GM19035 (cell line): Measurements from ENCODE around the gene AMN.
"Not testable (repeated sequence)": the region's sequence is repeated elsewhere in the genome, so short reads cannot be mapped to it uniquely, and the experiment has no call there.

ENCODE experiments used
- ATAC-seq: cut with Tn5 transposase; IDR thresholded peaks from one replicate; pipeline ENCODE4 v1.9.1; 2021; ENCODE audit not compliant: unreplicated experiment

AMN gene

GRCh38 chr14:102922490-102923200 lies at the start of gene AMN:
Gene AMN, plus strand, starts transcription at chr14:102922663. Its CDS starts 26 bp downstream, at chr14:102922689.
- ATAC-seq: no peak

GRCh38 chr14:102873131-102873530 lies 49.3 kb upstream of the AMN start:
- ATAC-seq: no peak

DNA sequence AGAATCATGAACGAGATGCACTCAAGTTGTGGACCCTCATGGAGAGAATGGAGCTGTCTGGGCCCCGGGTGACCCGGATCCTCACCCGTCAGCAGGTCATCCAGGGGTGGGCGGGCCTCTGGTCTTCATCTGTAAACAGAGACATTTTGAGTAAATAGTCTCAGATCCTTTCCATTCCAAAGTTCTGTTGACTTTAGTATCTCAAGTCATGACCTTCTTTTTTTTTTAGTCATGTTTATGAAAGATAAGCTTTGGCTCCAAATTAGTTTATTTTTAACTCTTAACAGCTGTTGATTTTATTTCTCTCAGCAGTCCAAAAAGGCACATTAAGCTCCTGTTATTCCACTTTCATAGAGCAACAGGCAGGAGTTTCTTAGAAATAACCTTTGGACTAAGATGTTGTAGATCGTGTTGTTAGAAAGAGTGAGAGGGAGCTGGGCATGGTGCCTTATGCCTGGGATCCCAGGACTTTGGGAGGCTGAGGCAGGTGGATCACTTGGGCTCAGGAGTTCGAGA lies 48.9 kb upstream of the AMN start:
- ATAC-seq: no peak

DNA sequence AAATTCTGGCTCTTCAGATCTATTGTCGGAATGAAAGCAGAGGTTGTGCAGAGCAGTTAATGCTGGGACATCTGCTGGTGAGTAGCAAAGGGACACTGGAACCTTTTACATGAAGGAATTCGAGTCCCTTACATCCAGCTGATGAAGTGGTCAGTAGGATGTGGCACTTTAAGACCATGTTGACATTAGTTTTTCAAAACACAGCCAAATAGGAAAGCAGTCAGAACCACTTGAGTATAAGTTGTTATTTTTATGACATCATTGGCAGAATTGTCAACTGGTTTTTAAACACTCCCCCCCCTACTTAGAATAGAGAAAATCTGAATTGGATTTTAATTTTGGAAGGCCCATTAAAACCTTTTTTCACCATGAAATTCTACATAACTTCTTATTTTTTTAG lies 46.8 kb upstream of the AMN start:
- ATAC-seq: no peak

DNA sequence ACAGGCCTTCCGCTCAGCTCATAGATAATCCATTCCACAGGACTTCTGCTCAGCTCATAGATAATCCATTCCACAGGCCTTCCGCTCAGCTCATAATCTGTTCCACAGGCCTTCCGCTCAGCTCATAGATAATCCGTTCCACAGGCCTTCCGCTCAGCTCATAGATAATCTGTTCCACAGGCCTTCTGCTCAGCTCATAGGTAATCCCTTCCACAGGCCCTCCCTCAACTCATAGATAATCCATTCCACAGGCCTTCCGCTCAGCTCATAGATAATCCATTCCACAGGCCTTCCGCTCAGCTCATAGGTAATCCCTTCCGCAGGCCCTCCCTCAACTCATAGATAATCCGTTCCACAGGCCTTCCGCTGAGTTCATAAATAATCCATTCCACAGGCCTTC lies 45.0 kb upstream of the AMN start:
- ATAC-seq: not testable (repeated sequence)

- ATAC-seq: no peak
These were observed 44.1 kb upstream of the AMN start for GRCh38 chr14:102878174-102878969.

DNA sequence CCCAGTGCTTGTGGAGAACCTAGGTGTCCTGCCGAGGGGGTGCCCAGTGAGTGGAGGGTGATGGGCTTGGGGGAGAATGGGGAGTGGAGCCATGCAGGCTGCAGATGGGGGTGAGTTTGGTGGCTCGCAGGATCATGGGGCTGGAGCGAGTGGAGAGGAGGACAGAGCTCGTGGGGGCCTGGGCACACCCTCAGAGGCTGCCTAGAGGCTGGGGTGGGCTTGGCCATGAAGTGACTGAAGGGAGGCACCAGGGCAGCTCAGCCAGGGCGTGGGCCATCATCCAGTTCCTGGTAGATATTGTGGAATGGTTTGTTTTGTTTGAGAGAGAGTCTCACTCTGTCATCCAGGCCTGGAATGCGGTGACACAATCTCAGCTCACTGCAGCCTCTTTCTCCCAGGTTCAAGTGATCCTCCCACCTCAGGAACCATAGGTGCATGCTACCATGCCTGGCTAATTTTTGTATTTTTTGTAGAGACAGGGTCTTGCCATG lies 43.4 kb upstream of the AMN start:
- no peak for ATAC-seq

- no peak for ATAC-seq
These were observed 40.1 kb upstream of the AMN start for GRCh38 chr14:102882226-102882906.

DNA sequence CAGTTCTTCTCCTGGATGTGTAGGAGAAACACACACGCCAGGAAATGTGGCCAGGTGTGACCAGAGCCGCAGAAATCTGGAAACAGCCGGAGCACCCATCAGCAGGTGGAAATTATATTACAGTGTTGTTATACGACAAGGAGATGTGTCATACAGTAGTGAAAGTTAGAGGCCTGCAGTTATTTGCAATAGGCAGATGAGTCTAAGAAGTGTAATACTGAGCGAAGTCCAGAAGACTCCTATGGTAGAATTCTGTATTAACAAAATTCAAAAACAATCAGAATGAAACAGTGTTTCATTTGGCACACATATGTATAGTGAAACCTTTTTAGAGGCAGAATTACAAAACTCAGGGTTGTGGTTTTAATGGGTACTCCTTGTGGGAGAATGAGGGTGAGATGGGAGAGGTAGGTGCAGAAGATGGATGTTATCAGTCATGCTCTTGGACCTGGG lies 39.3 kb upstream of the AMN start:
- no peak for ATAC-seq

- no peak for ATAC-seq
These were observed 38.9 kb upstream of the AMN start for GRCh38 chr14:102883554-102883953.

DNA sequence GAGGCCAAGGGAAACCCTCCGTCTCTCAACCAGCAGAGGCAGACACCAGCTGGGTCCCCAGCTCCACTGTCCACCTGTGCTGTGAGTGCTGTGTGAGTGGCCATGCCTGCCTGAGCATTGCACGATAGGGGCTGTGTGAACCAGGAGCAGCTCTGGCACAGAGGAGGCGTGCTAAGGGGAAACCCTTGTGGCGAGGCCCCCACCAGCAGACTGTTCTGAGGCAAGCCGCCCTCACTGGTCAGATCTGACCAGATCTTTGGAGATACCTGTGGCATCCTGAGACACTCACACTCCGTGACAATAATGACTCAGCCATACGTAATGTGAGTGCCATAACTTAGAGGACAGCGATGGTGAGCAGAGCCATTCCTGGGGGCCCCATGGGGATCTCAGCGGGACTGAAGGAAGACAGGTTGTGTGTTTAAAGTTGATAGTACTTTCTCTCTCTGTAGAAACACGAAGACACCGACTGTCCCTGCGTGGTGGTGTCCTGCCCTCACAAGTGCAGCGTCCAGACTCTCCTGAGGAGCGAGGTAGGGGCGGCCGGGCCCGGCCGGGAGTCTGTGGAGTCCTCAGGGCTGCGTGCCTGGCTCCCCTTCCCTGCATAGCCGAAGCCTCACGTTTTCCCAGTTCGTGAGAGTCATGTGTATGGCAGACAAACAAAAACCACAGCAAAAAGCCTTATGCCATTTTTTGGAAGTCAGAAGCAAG lies 36.6 kb upstream of the AMN start:
- no peak for ATAC-seq

GRCh38 chr14:102888748-102889147 lies 33.7 kb upstream of the AMN start:
- ATAC-seq: no peak

- ATAC-seq: no peak
These were observed 32.8 kb upstream of the AMN start for GRCh38 chr14:102889615-102890014.

DNA sequence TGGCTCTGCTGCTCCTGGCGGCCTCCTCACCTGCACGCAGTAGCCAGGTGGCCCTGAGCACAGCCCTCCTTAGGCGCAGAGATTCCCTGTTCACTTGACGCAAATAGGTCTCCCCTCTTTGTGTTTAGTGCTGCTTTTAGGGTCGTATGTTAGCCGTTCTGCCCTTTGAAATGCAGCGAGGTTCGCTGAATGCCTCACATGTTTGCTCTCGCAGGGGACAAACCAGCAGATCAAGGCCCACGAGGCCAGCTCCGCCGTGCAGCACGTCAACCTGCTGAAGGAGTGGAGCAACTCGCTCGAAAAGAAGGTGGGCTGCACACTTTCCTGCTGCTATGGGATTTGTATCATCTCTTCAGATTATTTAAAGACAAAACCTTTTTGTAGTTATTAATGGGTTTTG lies 31.4 kb upstream of the AMN start:
- ATAC-seq: no peak

DNA sequence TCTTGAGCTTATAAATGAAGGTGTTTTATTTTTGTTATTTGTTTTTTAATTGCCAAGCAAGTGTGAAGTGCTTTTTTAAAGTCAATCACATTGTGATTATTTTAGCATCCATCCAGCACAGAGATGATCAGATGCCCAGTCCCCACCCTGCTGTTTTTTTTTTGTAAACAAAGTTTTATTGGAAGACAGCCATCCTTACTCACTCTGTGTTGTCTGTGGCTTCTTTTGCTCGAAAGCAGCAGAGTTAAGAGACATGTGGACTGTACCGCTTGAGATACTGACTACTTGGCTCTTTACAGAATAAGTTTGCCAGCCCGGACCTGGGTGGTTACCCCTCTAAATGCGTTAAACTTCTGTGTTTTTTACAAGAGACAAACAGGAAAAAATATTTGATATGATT lies 30.9 kb upstream of the AMN start:
- no peak for ATAC-seq

- ATAC-seq: no peak
These were observed 29.8 kb upstream of the AMN start for GRCh38 chr14:102892651-102893050.

- no peak for ATAC-seq
These were observed 29.0 kb upstream of the AMN start for GRCh38 chr14:102893452-102893851.

- not testable (repeated sequence) for ATAC-seq
These were observed 25.7 kb upstream of the AMN start for GRCh38 chr14:102896735-102897134.

- ATAC-seq: no peak
These were observed 25.0 kb upstream of the AMN start for GRCh38 chr14:102897299-102898027.

GRCh38 chr14:102898298-102898697 lies 24.2 kb upstream of the AMN start:
- no peak for ATAC-seq
